ENCODE data around the gene PTCD2.

DNA sequence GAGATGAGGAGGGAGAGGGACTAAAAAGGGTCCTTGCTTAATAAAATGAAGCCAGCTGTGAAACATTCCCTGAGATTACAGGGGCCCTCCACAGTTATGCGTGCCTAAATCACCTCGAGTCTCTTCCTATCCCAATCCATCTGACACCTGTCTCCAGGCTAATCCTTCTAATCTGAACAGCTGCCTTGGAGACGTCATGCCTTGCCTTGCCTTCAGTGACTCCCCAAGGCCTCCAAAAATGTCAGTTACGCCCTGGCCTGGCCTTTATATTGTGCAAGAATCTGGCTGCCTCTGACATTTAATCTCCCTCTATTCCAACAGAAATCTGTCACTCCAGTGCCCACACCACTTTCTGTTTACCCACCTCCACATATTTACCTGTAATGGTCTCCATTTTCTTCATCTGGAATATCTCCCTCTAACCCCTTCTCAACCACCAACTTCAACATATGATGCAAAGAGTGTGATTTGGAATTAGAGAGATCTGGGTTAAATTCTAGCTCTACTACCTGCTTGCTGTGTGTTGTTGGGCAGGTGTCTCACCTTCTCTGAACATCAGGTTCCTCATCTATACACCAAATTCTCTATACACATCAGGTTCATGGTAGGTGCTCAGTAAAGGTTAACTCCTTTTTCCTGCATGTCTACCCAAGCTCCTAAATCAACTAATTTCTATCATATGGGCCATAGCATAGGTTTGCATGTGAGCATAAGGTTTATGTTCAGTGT lies 57.9 kb downstream of the PTCD2 start:
- TF ChIP-seq, protein P1, sequence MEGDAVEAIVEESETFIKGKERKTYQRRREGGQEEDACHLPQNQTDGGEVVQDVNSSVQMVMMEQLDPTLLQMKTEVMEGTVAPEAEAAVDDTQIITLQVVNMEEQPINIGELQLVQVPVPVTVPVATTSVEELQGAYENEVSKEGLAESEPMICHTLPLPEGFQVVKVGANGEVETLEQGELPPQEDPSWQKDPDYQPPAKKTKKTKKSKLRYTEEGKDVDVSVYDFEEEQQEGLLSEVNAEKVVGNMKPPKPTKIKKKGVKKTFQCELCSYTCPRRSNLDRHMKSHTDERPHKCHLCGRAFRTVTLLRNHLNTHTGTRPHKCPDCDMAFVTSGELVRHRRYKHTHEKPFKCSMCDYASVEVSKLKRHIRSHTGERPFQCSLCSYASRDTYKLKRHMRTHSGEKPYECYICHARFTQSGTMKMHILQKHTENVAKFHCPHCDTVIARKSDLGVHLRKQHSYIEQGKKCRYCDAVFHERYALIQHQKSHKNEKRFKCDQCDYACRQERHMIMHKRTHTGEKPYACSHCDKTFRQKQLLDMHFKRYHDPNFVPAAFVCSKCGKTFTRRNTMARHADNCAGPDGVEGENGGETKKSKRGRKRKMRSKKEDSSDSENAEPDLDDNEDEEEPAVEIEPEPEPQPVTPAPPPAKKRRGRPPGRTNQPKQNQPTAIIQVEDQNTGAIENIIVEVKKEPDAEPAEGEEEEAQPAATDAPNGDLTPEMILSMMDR (IDR thresholded peaks at IDR 0.05) = no peak
- TF ChIP-seq POLR2A (IDR thresholded peaks at IDR 0.05; ENCODE audit: low read depth) (no peak), POLR2AphosphoS5 (IDR thresholded peaks at IDR 0.05) (peak; percentile 28 to 48)

All from esophagus muscularis mucosa (tissue), 3 donors.